ENCODE measurements around the gene ETHE1.

DNA sequence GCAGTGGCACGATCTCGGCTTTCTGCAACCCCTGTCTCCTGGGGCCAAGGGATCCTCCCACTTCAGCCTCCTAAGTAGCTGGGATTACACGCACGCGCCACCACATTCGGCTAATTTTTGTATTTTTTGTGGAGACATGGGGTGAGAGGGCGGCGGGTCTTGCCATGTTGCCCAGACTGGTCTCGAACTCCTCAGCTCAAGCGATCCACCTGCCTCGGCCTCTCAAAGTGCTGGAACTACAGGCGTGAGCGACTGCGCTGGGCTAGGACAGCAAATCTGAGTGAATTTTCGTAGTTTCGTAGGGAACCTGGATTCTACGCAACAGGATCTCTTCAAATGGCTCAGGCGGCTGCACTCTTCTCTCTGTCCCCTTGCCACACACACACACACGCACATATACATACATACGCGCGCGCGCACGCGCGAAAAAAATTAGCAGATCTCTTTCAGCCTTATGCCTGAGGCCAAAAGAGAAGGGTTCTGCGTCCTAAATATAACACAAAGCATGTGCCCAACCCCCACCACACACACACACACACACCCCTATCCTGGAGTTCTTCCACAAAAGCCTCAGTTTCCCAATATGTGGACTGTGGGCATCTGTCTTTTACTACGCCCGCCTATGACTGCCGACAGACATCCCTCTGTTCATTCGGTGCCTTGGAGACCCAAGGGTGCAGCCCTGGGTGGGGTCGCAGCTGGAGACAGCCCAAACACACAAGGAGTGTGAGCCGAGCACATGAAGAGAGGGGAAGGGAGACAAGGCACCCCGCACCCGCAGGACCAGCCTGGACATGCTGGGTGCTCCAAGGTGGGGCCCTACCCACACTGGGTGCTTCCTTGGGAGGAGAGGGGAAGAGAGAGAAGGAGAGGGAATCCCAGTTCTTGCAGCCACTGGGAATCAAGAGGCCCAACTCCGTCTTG lies 49.2 kb upstream of the ETHE1 start:
- TF ChIP-seq, protein P1, sequence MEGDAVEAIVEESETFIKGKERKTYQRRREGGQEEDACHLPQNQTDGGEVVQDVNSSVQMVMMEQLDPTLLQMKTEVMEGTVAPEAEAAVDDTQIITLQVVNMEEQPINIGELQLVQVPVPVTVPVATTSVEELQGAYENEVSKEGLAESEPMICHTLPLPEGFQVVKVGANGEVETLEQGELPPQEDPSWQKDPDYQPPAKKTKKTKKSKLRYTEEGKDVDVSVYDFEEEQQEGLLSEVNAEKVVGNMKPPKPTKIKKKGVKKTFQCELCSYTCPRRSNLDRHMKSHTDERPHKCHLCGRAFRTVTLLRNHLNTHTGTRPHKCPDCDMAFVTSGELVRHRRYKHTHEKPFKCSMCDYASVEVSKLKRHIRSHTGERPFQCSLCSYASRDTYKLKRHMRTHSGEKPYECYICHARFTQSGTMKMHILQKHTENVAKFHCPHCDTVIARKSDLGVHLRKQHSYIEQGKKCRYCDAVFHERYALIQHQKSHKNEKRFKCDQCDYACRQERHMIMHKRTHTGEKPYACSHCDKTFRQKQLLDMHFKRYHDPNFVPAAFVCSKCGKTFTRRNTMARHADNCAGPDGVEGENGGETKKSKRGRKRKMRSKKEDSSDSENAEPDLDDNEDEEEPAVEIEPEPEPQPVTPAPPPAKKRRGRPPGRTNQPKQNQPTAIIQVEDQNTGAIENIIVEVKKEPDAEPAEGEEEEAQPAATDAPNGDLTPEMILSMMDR (IDR thresholded peaks at IDR 0.05), result no peak
- no peak for TF ChIP-seq POLR2A (IDR thresholded peaks at IDR 0.05)

Measured in breast epithelium (tissue), 3 donors.